ENCODE data around the gene LONP2.
A peak's percentile ranks its signal among the peaks of the same experiment; 100 is the strongest.
"Not testable (repeated sequence)": the region's sequence is repeated elsewhere in the genome, so short reads cannot be mapped to it uniquely, and the experiment has no call there.

LONP2 gene

GRCh38 chr16:48294724-48295123 is 50.6 kb downstream of the LONP2 start:
- DNase-seq: no peak

- DNase-seq: no peak
Measured at GRCh38 chr16:48295488-48296281, 51.6 kb downstream of the LONP2 start.

- no peak for DNase-seq
Measured at GRCh38 chr16:48299471-48299870, 55.4 kb downstream of the LONP2 start.

GRCh38 chr16:48300391-48300856 is 56.3 kb downstream of the LONP2 start:
- DNase-seq: no peak

GRCh38 chr16:48308535-48308934 is 64.4 kb downstream of the LONP2 start:
- DNase-seq: no peak

- DNase-seq: no peak
Measured at GRCh38 chr16:48310908-48311641, 67.0 kb downstream of the LONP2 start.

GRCh38 chr16:48313905-48314304 is 69.8 kb downstream of the LONP2 start:
- not testable (repeated sequence) for DNase-seq

GRCh38 chr16:48317026-48317425 is 72.9 kb downstream of the LONP2 start:
- no peak for DNase-seq

- no peak for DNase-seq
Measured at GRCh38 chr16:48317614-48318315, 73.7 kb downstream of the LONP2 start.

- DNase-seq: peak; percentile 6
Measured at GRCh38 chr16:48318630-48319029, 74.5 kb downstream of the LONP2 start.

GRCh38 chr16:48321317-48322036 is 77.4 kb downstream of the LONP2 start:
- DNase-seq: peak; percentile 14

- DNase-seq: no peak
Measured at GRCh38 chr16:48323783-48324775, 80.0 kb downstream of the LONP2 start.

- DNase-seq: no peak
Measured at GRCh38 chr16:48326915-48327314, 82.8 kb downstream of the LONP2 start.

- DNase-seq: no peak
Measured at GRCh38 chr16:48329138-48329537, 85.0 kb downstream of the LONP2 start.

- DNase-seq: no peak
Measured at GRCh38 chr16:48330189-48330840, 86.2 kb downstream of the LONP2 start.

GRCh38 chr16:48330841-48331192 is 86.7 kb downstream of the LONP2 start:
- no peak for DNase-seq

GRCh38 chr16:48332978-48333377 is 88.9 kb downstream of the LONP2 start:
- DNase-seq: no peak

GRCh38 chr16:48334325-48334724 is 90.2 kb downstream of the LONP2 start:
- DNase-seq: no peak

GRCh38 chr16:48335961-48336360 is 91.9 kb downstream of the LONP2 start:
- DNase-seq: no peak

GRCh38 chr16:48340054-48340453 is 96.0 kb downstream of the LONP2 start:
- DNase-seq: no peak

GRCh38 chr16:48342591-48342990 is 98.5 kb downstream of the LONP2 start:
- no peak for DNase-seq
